Suprapubic skin (tissue), 4 donors: ENCODE results near the gene MDK. TPM values are rescaled to one million over a fixed set of nuclear protein-coding genes. Genes with fewer than 3 reads are reported as not detected.

ENCODE experiments used
- DNase-seq, 2 donors: peaks; one replicate each; pipeline ENCODE4 v3.0.0-alpha.2; 2019; ENCODE audit warnings: low spot score in 2 of 2
- H3K27ac ChIP-seq: fragments of 200-600 bp; sonication (generic); one replicate; pipeline ENCODE4 v1.5.1; 2019
- H3K27me3 ChIP-seq: fragments of 200-600 bp; sonication (generic); one replicate; pipeline ENCODE4 v1.5.1; 2019
- H3K36me3 ChIP-seq: fragments of 200-600 bp; sonication (generic); one replicate; pipeline ENCODE4 v1.5.1; 2019
- H3K4me1 ChIP-seq: fragments of 200-600 bp; sonication (generic); one replicate; pipeline ENCODE4 v1.5.1; 2019
- H3K4me3 ChIP-seq: fragments of 200-600 bp; sonication (generic); one replicate; pipeline ENCODE4 v1.5.1; 2019; ENCODE audit warnings: mild to moderate bottlenecking
- H3K9me3 ChIP-seq: fragments of 200-600 bp; sonication (generic); one replicate; pipeline ENCODE4 v1.5.1; 2019
- EP300 ChIP-seq: sonication (generic); formaldehyde crosslinking; IDR thresholded peaks from one replicate; pipeline ENCODE4 v1.6.1; 2017; ENCODE audit warnings: antibody characterized with exemption
- POLR2A ChIP-seq, 2 donors: fragments of 450-650 bp; IDR thresholded peaks; one replicate each; pipeline ENCODE4 v1.6.1; 2017; ENCODE audit warnings: antibody characterized with exemption in 2 of 2, mild to moderate bottlenecking in 2 of 2, moderate library complexity in 2 of 2
- POLR2AphosphoS5 ChIP-seq, 3 donors: sonication (generic); formaldehyde crosslinking; IDR thresholded peaks; one replicate each; pipeline ENCODE4 v1.6.1; 2017; ENCODE audit warnings: antibody characterized with exemption in 3 of 3
- WGBS: methylation state at CpG from one replicate; pipeline ENCODE4 v1.1.5; 2018; 5-methylcytosine and 5-hydroxymethylcytosine counted together
- total RNA-seq, 4 donors: library from RNA; depleted of rRNA; stranded (reverse); fragments of >200 nt; gene quantifications; one replicate each; pipeline ENCODE4 v1.1.0, GENCODE V29; 2016
- TF ChIP-seq, protein P1 (sequence below), 2 donors: fragments of 200-600 bp in 1 of 2; fragments of 450-650 bp in 1 of 2; sonication (generic) in 1 of 2; IDR thresholded peaks; one replicate each; pipeline ENCODE4 v1.5.1; 2016 to 2019; ENCODE audit warnings: antibody characterized with exemption in 2 of 2, mild to moderate bottlenecking in 1 of 2, moderate library complexity in 1 of 2

The MDK gene
- total RNA-seq, 4 donors from 2014 or later: 9.1 to 22.6 (median 13.9) TPM

DNA sequence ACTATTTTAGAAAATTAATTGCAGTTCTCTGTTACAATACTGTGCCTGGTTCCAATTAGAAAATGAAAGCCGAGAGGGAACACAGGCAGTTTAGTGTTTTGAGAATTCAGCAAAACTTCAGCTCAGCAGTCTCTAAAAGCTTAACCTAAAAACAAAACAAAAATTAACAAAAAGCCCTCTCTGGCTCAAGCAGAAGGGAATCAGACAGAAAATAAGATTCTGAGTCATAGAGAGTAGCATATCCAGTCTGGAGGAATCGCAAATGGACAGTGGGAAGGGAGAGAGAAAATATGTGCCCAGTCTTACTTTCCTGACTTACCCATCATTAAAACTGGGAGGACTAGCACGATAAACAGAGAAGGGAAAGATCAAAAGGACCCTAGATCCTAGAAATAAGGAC lies 48.2 kb downstream of the MDK start:
- Histone ChIP-seq H3K36me3 (peaks cover 38% of the 10 kb centered on the region), H3K27me3 (no peaks in the 10 kb centered on the region), H3K4me1 (no peaks in the 10 kb centered on the region), H3K4me3 (no peak overlapping the region), H3K27ac (no peak overlapping the region), H3K9me3 (no peaks in the 10 kb centered on the region)
- 59% methylated on average over 3 of the region's 3 CpGs for WGBS
- TF ChIP-seq EP300 (no peak), POLR2A (IDR thresholded peaks at IDR 0.05) (no peak), POLR2AphosphoS5 (IDR thresholded peaks at IDR 0.05) (no peak)
- TF ChIP-seq, protein P1, sequence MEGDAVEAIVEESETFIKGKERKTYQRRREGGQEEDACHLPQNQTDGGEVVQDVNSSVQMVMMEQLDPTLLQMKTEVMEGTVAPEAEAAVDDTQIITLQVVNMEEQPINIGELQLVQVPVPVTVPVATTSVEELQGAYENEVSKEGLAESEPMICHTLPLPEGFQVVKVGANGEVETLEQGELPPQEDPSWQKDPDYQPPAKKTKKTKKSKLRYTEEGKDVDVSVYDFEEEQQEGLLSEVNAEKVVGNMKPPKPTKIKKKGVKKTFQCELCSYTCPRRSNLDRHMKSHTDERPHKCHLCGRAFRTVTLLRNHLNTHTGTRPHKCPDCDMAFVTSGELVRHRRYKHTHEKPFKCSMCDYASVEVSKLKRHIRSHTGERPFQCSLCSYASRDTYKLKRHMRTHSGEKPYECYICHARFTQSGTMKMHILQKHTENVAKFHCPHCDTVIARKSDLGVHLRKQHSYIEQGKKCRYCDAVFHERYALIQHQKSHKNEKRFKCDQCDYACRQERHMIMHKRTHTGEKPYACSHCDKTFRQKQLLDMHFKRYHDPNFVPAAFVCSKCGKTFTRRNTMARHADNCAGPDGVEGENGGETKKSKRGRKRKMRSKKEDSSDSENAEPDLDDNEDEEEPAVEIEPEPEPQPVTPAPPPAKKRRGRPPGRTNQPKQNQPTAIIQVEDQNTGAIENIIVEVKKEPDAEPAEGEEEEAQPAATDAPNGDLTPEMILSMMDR (IDR thresholded peaks at IDR 0.05): no peak
- DNase-seq: no peak

DNA sequence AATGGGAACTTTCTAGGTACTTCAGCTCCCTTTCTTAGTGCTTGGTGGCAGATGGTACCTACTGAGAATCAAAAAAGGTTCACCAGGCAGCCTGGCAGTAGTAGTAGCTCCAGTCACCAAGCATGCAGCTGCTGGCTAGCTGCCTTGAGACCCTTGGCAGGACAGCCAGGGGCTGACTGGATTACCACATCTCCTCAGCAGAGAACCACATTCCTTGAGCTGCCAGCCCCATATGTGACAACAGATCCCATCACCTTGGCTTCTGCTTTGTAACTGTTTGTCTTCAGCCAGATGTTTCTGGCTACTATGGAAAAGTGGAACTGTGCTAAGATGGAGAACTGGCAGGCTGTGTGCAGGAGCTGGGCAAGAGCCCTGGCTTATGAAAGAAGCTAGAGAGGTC lies 49.7 kb downstream of the MDK start:
- no peak for DNase-seq
- Histone ChIP-seq H3K4me3 (no peak overlapping the region), H3K27ac (no peak overlapping the region), H3K27me3 (no peaks in the 10 kb centered on the region), H3K4me1 (no peaks in the 10 kb centered on the region), H3K36me3 (peaks cover 44% of the 10 kb centered on the region), H3K9me3 (no peaks in the 10 kb centered on the region)
- TF ChIP-seq EP300 (no peak), POLR2AphosphoS5 (IDR thresholded peaks at IDR 0.05) (no peak), POLR2A (IDR thresholded peaks at IDR 0.05) (no peak)
- TF ChIP-seq, protein P1 (IDR thresholded peaks at IDR 0.05): no peak

Other genes with a start within 250 kb of the MDK start
- 1 to 10 TPM in 2 of 4 donors, under 1 TPM in 2; 0.79 to 2.3 (median 1.5) TPM for gene CREB3L1, start 104.0 kb upstream of the MDK start, total RNA-seq
- 10 to 100 TPM; 60.5 to 91.0 (median 73.4) TPM for gene DGKZ, start 34.2 kb upstream of the MDK start, total RNA-seq
- 1 to 10 TPM in 3 of 4 donors, under 1 TPM in 1; 0.80 to 3.0 (median 2.6) TPM for gene CHRM4, start 10.1 kb downstream of the MDK start, total RNA-seq
- 10 to 100 TPM; 38.6 to 63.2 (median 45.6) TPM for gene AMBRA1, start 212.4 kb downstream of the MDK start, total RNA-seq
- gene HARBI1, start 235.6 kb downstream of the MDK start, total RNA-seq: 1 to 10 TPM; 2.8 to 5.6 (median 3.5) TPM
- 10 to 100 TPM; 68.8 to 94.3 (median 90.2) TPM for gene ATG13, start 235.9 kb downstream of the MDK start, total RNA-seq